ENCODE results near the gene STK11.

DNA sequence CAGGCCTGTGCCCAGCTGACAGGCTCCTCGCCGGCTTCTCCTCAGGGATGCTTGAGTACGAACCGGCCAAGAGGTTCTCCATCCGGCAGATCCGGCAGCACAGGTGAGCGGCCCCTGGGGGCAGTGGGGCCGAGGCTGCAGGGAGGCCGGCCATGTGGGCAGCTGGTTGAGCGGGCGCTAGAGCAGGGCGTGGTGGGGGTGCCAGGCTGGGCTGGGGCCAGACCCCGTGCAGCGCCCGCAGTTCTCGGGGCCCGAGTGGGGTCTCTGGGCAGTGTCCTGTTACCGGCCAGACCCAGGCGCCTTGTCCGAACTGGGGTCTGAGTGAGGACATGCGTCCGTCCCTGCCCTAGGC is 16.3 kb downstream of the STK11 start:
- TF ChIP-seq, protein P1, sequence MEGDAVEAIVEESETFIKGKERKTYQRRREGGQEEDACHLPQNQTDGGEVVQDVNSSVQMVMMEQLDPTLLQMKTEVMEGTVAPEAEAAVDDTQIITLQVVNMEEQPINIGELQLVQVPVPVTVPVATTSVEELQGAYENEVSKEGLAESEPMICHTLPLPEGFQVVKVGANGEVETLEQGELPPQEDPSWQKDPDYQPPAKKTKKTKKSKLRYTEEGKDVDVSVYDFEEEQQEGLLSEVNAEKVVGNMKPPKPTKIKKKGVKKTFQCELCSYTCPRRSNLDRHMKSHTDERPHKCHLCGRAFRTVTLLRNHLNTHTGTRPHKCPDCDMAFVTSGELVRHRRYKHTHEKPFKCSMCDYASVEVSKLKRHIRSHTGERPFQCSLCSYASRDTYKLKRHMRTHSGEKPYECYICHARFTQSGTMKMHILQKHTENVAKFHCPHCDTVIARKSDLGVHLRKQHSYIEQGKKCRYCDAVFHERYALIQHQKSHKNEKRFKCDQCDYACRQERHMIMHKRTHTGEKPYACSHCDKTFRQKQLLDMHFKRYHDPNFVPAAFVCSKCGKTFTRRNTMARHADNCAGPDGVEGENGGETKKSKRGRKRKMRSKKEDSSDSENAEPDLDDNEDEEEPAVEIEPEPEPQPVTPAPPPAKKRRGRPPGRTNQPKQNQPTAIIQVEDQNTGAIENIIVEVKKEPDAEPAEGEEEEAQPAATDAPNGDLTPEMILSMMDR (IDR thresholded peaks at IDR 0.05; ENCODE audit: extremely low read depth in 1 of 2, insufficient read depth in 1 of 2, low read depth in 1 of 2, low read length in 2 of 2) = no peak
- TF ChIP-seq POLR2AphosphoS5 (IDR thresholded peaks at IDR 0.05; ENCODE audit: insufficient read depth, low read depth, low read length) = no peak
- no peak for TF ChIP-seq FOS (IDR thresholded peaks at IDR 0.05; ENCODE audit: borderline replicate concordance, insufficient read depth, low read length)
- TF ChIP-seq POLR2A (IDR thresholded peaks at IDR 0.05; ENCODE audit: low read depth, low read length) = no peak
